GM23338 (cell line): Measurements from ENCODE around the gene ETV4. TPM values are rescaled to one million over a fixed set of nuclear protein-coding genes. Genes with fewer than 3 reads are reported as not detected.

Experiments used
- ATAC-seq: fragments of 200-7000 bp; cut with Tn5 transposase; 3 replicates; pipeline ENCODE4 v1.9.1; 2020
- DNase-seq: peaks from one replicate; pipeline ENCODE4 v3.0.0-alpha.2; 2015; ENCODE audit warnings: low spot score
- H2AFZ ChIP-seq: fragments of 200-600 bp; sonication (generic); 2 replicates; pipeline ENCODE4 v1.8.0; 2016; ENCODE audit warnings: antibody characterized with exemption, mild to moderate bottlenecking, moderate library complexity
- H3F3A ChIP-seq: fragments of 200-600 bp; sonication (generic); replicated peaks from 2 replicates; pipeline ENCODE4 v1.8.0; 2017; ENCODE audit warnings: antibody characterized with exemption, mixed run types, low read depth
- H3K27ac ChIP-seq: fragments of 200-600 bp; sonication (generic); 2 replicates; pipeline ENCODE4 v1.6.1; 2016; ENCODE audit warnings: low read depth
- H3K27me3 ChIP-seq: fragments of 200-600 bp; sonication (generic); 2 replicates; pipeline ENCODE4 v1.8.0; 2016; ENCODE audit warnings: mild to moderate bottlenecking, mixed run types, moderate library complexity; ENCODE audit not compliant: insufficient read depth
- H3K36me3 ChIP-seq: fragments of 200-600 bp; sonication (generic); 2 replicates; pipeline ENCODE4 v1.8.0; 2016; ENCODE audit warnings: mild to moderate bottlenecking; ENCODE audit not compliant: insufficient read depth
- H3K4me1 ChIP-seq: fragments of 200-600 bp; sonication (generic); 2 replicates; pipeline ENCODE4 v1.8.0; 2016; ENCODE audit warnings: mild to moderate bottlenecking, moderate library complexity; ENCODE audit not compliant: insufficient read depth
- H3K4me2 ChIP-seq: fragments of 200-600 bp; sonication (generic); 2 replicates; pipeline ENCODE4 v1.7.1; 2017; ENCODE audit warnings: mixed run types
- H3K4me3 ChIP-seq: fragments of 200-600 bp; sonication (generic); 2 replicates; pipeline ENCODE4 v1.6.1; 2016; ENCODE audit warnings: mixed run types
- H3K79me2 ChIP-seq: fragments of 200-600 bp; sonication (generic); replicated peaks from 2 replicates; pipeline ENCODE4 v1.8.0; 2017; ENCODE audit warnings: mild to moderate bottlenecking; ENCODE audit not compliant: insufficient read depth
- H3K9me2 ChIP-seq: fragments of 200-600 bp; sonication (generic); 2 replicates; pipeline ENCODE4 v1.8.0; 2017; ENCODE audit not compliant: insufficient read depth
- H4K20me1 ChIP-seq: fragments of 200-600 bp; sonication (generic); replicated peaks from 2 replicates; pipeline ENCODE4 v1.8.0; 2017; ENCODE audit warnings: mild to moderate bottlenecking; ENCODE audit not compliant: insufficient read depth
- H3K27ac Mint-ChIP-seq: 2 replicates; pipeline ENCODE4 v1.8.0; 2020; ENCODE audit warnings: inconsistent platforms, mild to moderate bottlenecking, moderate library complexity, mixed read lengths
- H3K27me3 Mint-ChIP-seq: 3 replicates; pipeline ENCODE4 v1.8.0; 2022; ENCODE audit warnings: low read depth, mild to moderate bottlenecking, moderate library complexity, mixed read lengths, inconsistent platforms; ENCODE audit not compliant: insufficient read depth, poor library complexity
- H3K36me3 Mint-ChIP-seq: 3 replicates; pipeline ENCODE4 v1.8.0; 2021; ENCODE audit warnings: low read depth, mild to moderate bottlenecking, inconsistent platforms, moderate library complexity, mixed read lengths
- H3K4me1 Mint-ChIP-seq: 3 replicates; pipeline ENCODE4 v1.8.0; 2020; ENCODE audit warnings: mild to moderate bottlenecking, inconsistent platforms, mixed read lengths
- H3K4me3 Mint-ChIP-seq: 3 replicates; pipeline ENCODE4 v1.8.0; 2021; ENCODE audit warnings: moderate library complexity, mild to moderate bottlenecking, inconsistent platforms, mixed read lengths
- H3K9me3 Mint-ChIP-seq: 3 replicates; pipeline ENCODE4 v1.8.0; 2020; ENCODE audit warnings: moderate library complexity, mild to moderate bottlenecking, inconsistent platforms, mixed read lengths
- CREB1 ChIP-seq: fragments of 250-450 bp; sonication (Bioruptor Pico); IDR thresholded peaks from 2 replicates; pipeline ENCODE4 v1.5.0; 2020; ENCODE audit warnings: low read depth, mild to moderate bottlenecking, moderate library complexity
- EZH2 ChIP-seq: fragments of 200-600 bp; sonication (generic); IDR thresholded peaks from one replicate; pipeline ENCODE4 v1.8.0; 2017; ENCODE audit warnings: antibody characterized with exemption, mild to moderate bottlenecking, low read depth; ENCODE audit not compliant: unreplicated experiment
- EZH2phosphoT487 ChIP-seq: fragments of 200-600 bp; sonication (generic); IDR thresholded peaks from one replicate; pipeline ENCODE4 v1.8.1; 2018; ENCODE audit warnings: antibody characterized with exemption; ENCODE audit not compliant: unreplicated experiment
- JUNB ChIP-seq: IDR thresholded peaks from one replicate; pipeline ENCODE4 v1.6.1; 2016; ENCODE audit warnings: antibody characterized with exemption; ENCODE audit not compliant: unreplicated experiment
- NANOG ChIP-seq: IDR thresholded peaks from 2 replicates; pipeline ENCODE4 v1.6.1; 2016; ENCODE audit warnings: antibody characterized with exemption, borderline replicate concordance
- POLR2AphosphoS5 ChIP-seq: IDR thresholded peaks from 2 replicates; pipeline ENCODE4 v1.6.1; 2016; ENCODE audit warnings: antibody characterized with exemption, low read depth
- STAT1 ChIP-seq: IDR thresholded peaks from one replicate; pipeline ENCODE4 v1.6.1; 2016; ENCODE audit warnings: antibody characterized with exemption; ENCODE audit not compliant: unreplicated experiment
- ZNF114 ChIP-seq: fragments of 250-450 bp; sonication (Bioruptor Pico); IDR thresholded peaks from 2 replicates; pipeline ENCODE4 v1.5.0; 2020; ENCODE audit warnings: mild to moderate bottlenecking, moderate library complexity
- ZNF331 ChIP-seq: fragments of 250-450 bp; sonication (Bioruptor Pico); IDR thresholded peaks from 2 replicates; pipeline ENCODE4 v1.5.0; 2020; ENCODE audit warnings: low read depth, mild to moderate bottlenecking, moderate library complexity
- polyA plus RNA-seq: library from polyadenylated mRNA; unstranded; fragments of >200 nt; fragmentation: Nextera tagmentation; extraction: Ambion mirVana; gene quantifications from 2 replicates; pipeline ENCODE4 v1.2.1, GENCODE V29; 2016
- total RNA-seq: library from RNA; depleted of rRNA; stranded (reverse); fragments of >200 nt; shearing (Covaris generic); gene quantifications from 2 replicates; pipeline ENCODE4 v1.2.3, GENCODE V29; 2014
- TF ChIP-seq, protein P1 (sequence below): fragments of 250-450 bp; sonication (Bioruptor Pico); IDR thresholded peaks from 2 replicates; pipeline ENCODE4 v1.5.0; 2020; ENCODE audit warnings: mild to moderate bottlenecking, moderate library complexity
- TF ChIP-seq, protein P2 (sequence below): IDR thresholded peaks from one replicate; pipeline ENCODE4 v1.6.1; 2018; ENCODE audit warnings: antibody characterized with exemption; ENCODE audit not compliant: unreplicated experiment
- TF ChIP-seq, protein P3 (sequence below): IDR thresholded peaks from 2 replicates; pipeline ENCODE4 v1.6.1; 2016; ENCODE audit warnings: antibody characterized with exemption
- TF ChIP-seq, protein P4 (sequence below), 2 experiments: fragments of 200-600 bp in 1 of 2; sonication (generic) in 1 of 2; conservative IDR thresholded peaks; 2 replicates each; pipeline versions ENCODE4 v1.5.1 to v1.6.1; 2016 to 2017; ENCODE audit warnings: antibody characterized with exemption in 2 of 2, low read depth in 2 of 2, mild to moderate bottlenecking in 2 of 2, moderate library complexity in 1 of 2

The ETV4 gene
- total and polyA plus RNA-seq, 2 experiments from 2014 or later: 97.2 to 149 TPM

DNA sequence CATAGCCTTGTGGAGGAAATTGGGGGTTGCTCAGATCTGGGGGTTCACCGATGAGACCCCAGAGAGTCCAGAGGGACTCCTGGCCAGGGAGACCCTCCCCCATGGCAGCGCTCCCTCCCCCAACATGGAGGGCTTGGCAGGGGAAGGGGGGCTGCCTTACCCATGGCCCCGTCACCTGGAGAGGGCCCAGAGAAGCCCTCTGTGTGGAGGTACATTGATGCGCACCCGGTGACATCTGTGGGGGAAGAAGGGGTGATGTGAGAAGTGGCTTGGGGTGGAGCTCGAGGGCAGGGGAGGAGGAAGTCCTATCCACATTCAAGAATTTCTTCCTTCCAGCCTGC is 16.2 kb downstream of the ETV4 start:
- Mint-ChIP-seq H3K36me3 (peaks cover 68% of the 10 kb centered on the region), H3K4me1 (peaks cover 82% of the 10 kb centered on the region), H3K9me3 (no peaks in the 10 kb centered on the region), H3K27me3 (peaks cover 31% of the 10 kb centered on the region), H3K27ac (peak overlapping the region; percentile 97), H3K4me3 (peak overlapping the region; percentile 65)
- Histone ChIP-seq H2AFZ (no peak overlapping the region), H3K27me3 (no peaks in the 10 kb centered on the region), H3K79me2 (peaks cover 9% of the 10 kb centered on the region; the same call in 1 of the 2 replicates), H3K36me3 (peaks cover 23% of the 10 kb centered on the region; the same call in 1 of the 2 replicates), H3K4me2 (peak overlapping the region; percentile 80), H3K4me3 (peak overlapping the region; percentile 47), H3K4me1 (peaks cover 57% of the 10 kb centered on the region), H4K20me1 (no peaks in the 10 kb centered on the region), H3K27ac (peak overlapping the region; percentile 81), H3K9me2 (no peaks in the 10 kb centered on the region), H3F3A (peaks cover 50% of the 10 kb centered on the region)
- DNase-seq: no peak
- ATAC-seq: no peak; the same call in 2 of the 3 replicates
- TF ChIP-seq EZH2phosphoT487 (no peak), NANOG (no peak), EZH2 (no peak), CREB1 (no peak), POLR2AphosphoS5 (no peak), STAT1 (no peak), ZNF114 (no peak), JUNB (no peak), ZNF331 (CRISPR knock-in tag) (no peak)
- TF ChIP-seq, protein P1, sequence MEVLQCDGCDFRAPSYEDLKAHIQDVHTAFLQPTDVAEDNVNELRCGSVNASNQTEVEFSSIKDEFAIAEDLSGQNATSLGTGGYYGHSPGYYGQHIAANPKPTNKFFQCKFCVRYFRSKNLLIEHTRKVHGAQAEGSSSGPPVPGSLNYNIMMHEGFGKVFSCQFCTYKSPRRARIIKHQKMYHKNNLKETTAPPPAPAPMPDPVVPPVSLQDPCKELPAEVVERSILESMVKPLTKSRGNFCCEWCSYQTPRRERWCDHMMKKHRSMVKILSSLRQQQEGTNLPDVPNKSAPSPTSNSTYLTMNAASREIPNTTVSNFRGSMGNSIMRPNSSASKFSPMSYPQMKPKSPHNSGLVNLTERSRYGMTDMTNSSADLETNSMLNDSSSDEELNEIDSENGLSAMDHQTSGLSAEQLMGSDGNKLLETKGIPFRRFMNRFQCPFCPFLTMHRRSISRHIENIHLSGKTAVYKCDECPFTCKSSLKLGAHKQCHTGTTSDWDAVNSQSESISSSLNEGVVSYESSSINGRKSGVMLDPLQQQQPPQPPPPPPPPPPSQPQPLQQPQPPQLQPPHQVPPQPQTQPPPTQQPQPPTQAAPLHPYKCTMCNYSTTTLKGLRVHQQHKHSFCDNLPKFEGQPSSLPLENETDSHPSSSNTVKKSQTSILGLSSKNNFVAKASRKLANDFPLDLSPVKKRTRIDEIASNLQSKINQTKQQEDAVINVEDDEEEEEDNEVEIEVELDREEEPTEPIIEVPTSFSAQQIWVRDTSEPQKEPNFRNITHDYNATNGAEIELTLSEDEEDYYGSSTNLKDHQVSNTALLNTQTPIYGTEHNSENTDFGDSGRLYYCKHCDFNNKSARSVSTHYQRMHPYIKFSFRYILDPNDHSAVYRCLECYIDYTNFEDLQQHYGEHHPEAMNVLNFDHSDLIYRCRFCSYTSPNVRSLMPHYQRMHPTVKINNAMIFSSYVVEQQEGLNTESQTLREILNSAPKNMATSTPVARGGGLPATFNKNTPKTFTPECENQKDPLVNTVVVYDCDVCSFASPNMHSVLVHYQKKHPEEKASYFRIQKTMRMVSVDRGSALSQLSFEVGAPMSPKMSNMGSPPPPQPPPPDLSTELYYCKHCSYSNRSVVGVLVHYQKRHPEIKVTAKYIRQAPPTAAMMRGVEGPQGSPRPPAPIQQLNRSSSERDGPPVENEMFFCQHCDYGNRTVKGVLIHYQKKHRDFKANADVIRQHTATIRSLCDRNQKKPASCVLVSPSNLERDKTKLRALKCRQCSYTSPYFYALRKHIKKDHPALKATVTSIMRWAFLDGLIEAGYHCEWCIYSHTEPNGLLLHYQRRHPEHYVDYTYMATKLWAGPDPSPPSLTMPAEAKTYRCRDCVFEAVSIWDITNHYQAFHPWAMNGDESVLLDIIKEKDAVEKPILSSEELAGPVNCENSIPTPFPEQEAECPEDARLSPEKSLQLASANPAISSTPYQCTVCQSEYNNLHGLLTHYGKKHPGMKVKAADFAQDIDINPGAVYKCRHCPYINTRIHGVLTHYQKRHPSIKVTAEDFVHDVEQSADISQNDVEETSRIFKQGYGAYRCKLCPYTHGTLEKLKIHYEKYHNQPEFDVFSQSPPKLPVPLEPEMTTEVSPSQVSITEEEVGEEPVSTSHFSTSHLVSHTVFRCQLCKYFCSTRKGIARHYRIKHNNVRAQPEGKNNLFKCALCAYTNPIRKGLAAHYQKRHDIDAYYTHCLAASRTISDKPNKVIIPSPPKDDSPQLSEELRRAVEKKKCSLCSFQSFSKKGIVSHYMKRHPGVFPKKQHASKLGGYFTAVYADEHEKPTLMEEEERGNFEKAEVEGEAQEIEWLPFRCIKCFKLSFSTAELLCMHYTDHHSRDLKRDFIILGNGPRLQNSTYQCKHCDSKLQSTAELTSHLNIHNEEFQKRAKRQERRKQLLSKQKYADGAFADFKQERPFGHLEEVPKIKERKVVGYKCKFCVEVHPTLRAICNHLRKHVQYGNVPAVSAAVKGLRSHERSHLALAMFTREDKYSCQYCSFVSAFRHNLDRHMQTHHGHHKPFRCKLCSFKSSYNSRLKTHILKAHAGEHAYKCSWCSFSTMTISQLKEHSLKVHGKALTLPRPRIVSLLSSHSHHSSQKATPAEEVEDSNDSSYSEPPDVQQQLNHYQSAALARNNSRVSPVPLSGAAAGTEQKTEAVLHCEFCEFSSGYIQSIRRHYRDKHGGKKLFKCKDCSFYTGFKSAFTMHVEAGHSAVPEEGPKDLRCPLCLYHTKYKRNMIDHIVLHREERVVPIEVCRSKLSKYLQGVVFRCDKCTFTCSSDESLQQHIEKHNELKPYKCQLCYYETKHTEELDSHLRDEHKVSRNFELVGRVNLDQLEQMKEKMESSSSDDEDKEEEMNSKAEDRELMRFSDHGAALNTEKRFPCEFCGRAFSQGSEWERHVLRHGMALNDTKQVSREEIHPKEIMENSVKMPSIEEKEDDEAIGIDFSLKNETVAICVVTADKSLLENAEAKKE: no peak
- TF ChIP-seq, protein P2, sequence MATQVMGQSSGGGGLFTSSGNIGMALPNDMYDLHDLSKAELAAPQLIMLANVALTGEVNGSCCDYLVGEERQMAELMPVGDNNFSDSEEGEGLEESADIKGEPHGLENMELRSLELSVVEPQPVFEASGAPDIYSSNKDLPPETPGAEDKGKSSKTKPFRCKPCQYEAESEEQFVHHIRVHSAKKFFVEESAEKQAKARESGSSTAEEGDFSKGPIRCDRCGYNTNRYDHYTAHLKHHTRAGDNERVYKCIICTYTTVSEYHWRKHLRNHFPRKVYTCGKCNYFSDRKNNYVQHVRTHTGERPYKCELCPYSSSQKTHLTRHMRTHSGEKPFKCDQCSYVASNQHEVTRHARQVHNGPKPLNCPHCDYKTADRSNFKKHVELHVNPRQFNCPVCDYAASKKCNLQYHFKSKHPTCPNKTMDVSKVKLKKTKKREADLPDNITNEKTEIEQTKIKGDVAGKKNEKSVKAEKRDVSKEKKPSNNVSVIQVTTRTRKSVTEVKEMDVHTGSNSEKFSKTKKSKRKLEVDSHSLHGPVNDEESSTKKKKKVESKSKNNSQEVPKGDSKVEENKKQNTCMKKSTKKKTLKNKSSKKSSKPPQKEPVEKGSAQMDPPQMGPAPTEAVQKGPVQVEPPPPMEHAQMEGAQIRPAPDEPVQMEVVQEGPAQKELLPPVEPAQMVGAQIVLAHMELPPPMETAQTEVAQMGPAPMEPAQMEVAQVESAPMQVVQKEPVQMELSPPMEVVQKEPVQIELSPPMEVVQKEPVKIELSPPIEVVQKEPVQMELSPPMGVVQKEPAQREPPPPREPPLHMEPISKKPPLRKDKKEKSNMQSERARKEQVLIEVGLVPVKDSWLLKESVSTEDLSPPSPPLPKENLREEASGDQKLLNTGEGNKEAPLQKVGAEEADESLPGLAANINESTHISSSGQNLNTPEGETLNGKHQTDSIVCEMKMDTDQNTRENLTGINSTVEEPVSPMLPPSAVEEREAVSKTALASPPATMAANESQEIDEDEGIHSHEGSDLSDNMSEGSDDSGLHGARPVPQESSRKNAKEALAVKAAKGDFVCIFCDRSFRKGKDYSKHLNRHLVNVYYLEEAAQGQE: no peak
- TF ChIP-seq, protein P3, sequence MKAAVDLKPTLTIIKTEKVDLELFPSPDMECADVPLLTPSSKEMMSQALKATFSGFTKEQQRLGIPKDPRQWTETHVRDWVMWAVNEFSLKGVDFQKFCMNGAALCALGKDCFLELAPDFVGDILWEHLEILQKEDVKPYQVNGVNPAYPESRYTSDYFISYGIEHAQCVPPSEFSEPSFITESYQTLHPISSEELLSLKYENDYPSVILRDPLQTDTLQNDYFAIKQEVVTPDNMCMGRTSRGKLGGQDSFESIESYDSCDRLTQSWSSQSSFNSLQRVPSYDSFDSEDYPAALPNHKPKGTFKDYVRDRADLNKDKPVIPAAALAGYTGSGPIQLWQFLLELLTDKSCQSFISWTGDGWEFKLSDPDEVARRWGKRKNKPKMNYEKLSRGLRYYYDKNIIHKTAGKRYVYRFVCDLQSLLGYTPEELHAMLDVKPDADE: no peak
- TF ChIP-seq, protein P4, sequence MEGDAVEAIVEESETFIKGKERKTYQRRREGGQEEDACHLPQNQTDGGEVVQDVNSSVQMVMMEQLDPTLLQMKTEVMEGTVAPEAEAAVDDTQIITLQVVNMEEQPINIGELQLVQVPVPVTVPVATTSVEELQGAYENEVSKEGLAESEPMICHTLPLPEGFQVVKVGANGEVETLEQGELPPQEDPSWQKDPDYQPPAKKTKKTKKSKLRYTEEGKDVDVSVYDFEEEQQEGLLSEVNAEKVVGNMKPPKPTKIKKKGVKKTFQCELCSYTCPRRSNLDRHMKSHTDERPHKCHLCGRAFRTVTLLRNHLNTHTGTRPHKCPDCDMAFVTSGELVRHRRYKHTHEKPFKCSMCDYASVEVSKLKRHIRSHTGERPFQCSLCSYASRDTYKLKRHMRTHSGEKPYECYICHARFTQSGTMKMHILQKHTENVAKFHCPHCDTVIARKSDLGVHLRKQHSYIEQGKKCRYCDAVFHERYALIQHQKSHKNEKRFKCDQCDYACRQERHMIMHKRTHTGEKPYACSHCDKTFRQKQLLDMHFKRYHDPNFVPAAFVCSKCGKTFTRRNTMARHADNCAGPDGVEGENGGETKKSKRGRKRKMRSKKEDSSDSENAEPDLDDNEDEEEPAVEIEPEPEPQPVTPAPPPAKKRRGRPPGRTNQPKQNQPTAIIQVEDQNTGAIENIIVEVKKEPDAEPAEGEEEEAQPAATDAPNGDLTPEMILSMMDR (conservative IDR thresholded peaks at IDR 0.05; ENCODE audit: low read depth in 2 of 2): no peak
